OCI-LY3 (cell line): ENCODE results near the gene SIGLEC5.

Experiments
- H2AFZ ChIP-seq: fragments of 200-600, 300-600 bp; shearing (Covaris generic); 2 replicates; pipeline ENCODE4 v1.6.0; 2014; ENCODE audit warnings: antibody characterized with exemption, low read depth, low read length
- H3K27ac ChIP-seq: fragments of 200-600, 300-600 bp; sonication (generic); 2 replicates; pipeline ENCODE4 v1.5.1; 2014; ENCODE audit warnings: mild to moderate bottlenecking, low read length, moderate library complexity, mixed read lengths
- H3K27me3 ChIP-seq: fragments of 200-600, 300-600 bp; sonication (generic); 2 replicates; pipeline ENCODE4 v1.6.1; 2014; ENCODE audit warnings: low read depth, low read length, mixed read lengths
- H3K36me3 ChIP-seq: fragments of 200-600, 300-600 bp; sonication (generic); replicated peaks from 2 replicates; pipeline ENCODE3; 2014; ENCODE audit warnings: low read depth, low read length, mixed read lengths
- H3K4me1 ChIP-seq: fragments of 300-600, 200-600 bp; sonication (generic); 2 replicates; pipeline ENCODE4 v1.6.1; 2014; ENCODE audit warnings: low read length, mixed read lengths
- H3K4me2 ChIP-seq: fragments of 200-600, 300-600 bp; sonication (generic); 2 replicates; pipeline ENCODE4 v1.6.1; 2014; ENCODE audit warnings: low read length, mixed read lengths
- H3K4me3 ChIP-seq: fragments of 300-600, 200-600 bp; sonication (generic); 2 replicates; pipeline ENCODE4 v1.5.1; 2014; ENCODE audit warnings: antibody characterized with exemption, mild to moderate bottlenecking, low read length, moderate library complexity
- H3K79me2 ChIP-seq: fragments of 300-600, 200-600 bp; shearing (Covaris generic); 2 replicates; pipeline ENCODE4 v1.6.1; 2014; ENCODE audit warnings: mild to moderate bottlenecking, low read length, mixed read lengths
- H3K9ac ChIP-seq: fragments of 300-600, 200-600 bp; shearing (Covaris generic); 2 replicates; pipeline ENCODE4 v1.6.0; 2014; ENCODE audit warnings: mild to moderate bottlenecking, low read length, moderate library complexity
- H3K9me3 ChIP-seq: fragments of 200-600, 300-600 bp; shearing (Covaris generic); 2 replicates; pipeline ENCODE4 v1.6.1; 2014; ENCODE audit warnings: low read length, mixed read lengths; ENCODE audit not compliant: insufficient read depth
- H4K20me1 ChIP-seq: fragments of 200-600, 300-600 bp; sonication (generic); 2 replicates; pipeline ENCODE4 v1.6.1; 2016; ENCODE audit warnings: low read length, mixed read lengths; ENCODE audit not compliant: insufficient read depth
- CTCF ChIP-seq: fragments of 200-600, 300-600 bp; sonication (generic); IDR thresholded peaks from 2 replicates; pipeline ENCODE4 v1.5.1; 2014; ENCODE audit warnings: antibody characterized with exemption, low read length, low read depth
- EZH2phosphoT487 ChIP-seq: fragments of 200-600 bp; shearing (Covaris generic); IDR thresholded peaks from 2 replicates; pipeline ENCODE4 v1.6.1; 2018; ENCODE audit warnings: antibody characterized with exemption, mixed run types, low read depth

The SIGLEC5 gene

GRCh38 chr19:51598159-51598915 lies 31.9 kb downstream of the SIGLEC5 start:
- H3K36me3 ChIP-seq = no peaks in the 10 kb centered on the region
- TF ChIP-seq EZH2phosphoT487 = no peak
- H3K9me3 ChIP-seq = no peaks in the 10 kb centered on the region
- no peaks in the 10 kb centered on the region for H4K20me1 ChIP-seq
- H3K4me3 ChIP-seq = no peak overlapping the region
- H3K4me2 ChIP-seq = no peak overlapping the region
- no peaks in the 10 kb centered on the region for H3K79me2 ChIP-seq
- no peak overlapping the region for H3K27ac ChIP-seq
- no peak overlapping the region for H2AFZ ChIP-seq
- no peak overlapping the region for H3K9ac ChIP-seq
- H3K27me3 ChIP-seq = no peaks in the 10 kb centered on the region
- peaks cover 27% of the 10 kb centered on the region for H3K4me1 ChIP-seq

DNA sequence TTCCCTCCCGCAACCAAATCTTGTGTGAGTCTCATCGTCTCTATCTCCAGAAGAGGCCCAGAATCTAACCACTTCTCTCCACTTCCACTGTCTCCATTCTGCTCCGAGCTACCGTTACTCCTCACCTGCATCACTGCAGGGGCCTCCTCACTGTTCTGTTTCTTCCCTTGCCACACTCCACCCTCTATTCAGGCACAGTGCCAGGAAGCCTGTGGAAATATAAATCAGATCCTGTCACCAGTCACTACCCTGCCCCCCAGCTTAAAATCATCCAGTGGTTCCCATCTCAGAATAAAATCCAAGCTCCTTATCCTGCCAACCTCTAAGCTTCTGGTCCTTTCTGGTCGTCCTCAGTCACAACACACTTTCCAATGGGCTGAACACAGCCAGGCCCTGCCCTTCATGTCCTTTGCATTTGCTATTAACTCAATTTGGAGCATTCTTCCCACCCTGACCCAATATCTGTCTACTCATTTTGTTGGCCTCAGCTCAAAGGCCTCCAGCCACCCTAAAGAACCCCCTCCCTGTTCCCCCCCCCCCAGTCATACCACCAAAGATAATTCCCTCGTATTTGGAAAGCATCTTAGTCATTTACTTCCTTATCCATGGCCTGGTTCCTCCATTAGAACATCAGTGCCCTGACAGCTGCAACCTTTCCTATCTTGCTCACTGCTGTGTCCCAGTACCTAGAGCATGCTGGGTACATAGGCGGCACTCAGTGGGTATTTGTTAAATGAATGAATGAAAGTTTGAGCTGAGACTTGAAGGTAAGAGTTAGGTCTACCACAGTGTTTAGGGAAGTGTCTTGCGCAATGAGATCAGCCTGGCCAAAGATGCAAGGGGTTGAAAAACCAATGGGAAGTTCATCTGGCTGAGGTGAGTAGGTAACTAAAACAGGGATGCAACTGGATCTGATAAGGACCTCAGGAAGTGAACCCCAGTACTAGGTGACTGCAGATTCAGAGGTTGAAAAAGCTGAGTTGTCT lies 34.7 kb downstream of the SIGLEC5 start:
- Histone ChIP-seq H2AFZ (no peak overlapping the region), H4K20me1 (no peaks in the 10 kb centered on the region), H3K4me3 (peak overlapping the region; percentile 85)

DNA sequence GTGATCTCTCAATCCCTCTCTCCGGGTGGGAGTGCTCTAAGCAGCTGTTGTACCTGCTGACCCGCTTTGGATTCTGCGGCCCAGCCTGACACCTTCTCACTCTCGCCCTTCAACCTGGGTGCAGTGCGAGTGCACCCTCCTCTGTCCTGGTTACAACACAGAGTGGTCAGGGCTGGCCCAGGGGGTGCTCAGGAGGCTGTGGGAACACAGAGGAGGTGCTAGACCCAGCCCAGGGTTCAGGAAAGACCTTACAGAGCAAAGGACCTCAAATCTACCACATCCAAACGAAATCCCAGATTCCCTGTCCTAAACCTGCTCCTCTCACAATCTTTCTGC lies 35.5 kb downstream of the SIGLEC5 start:
- TF ChIP-seq EZH2phosphoT487 (no peak), CTCF (no peak)

More for the DNA sequence above, 34.7 kb downstream of the SIGLEC5 start:
- H3K79me2 ChIP-seq = no peaks in the 10 kb centered on the region
- TF ChIP-seq EZH2phosphoT487 (no peak), CTCF (no peak)
- H3K36me3 ChIP-seq = no peaks in the 10 kb centered on the region
- H3K9ac ChIP-seq = no peak overlapping the region
- no peaks in the 10 kb centered on the region for H3K27me3 ChIP-seq
- H3K9me3 ChIP-seq = no peaks in the 10 kb centered on the region
- peaks cover 18% of the 10 kb centered on the region for H3K4me1 ChIP-seq
- no peak overlapping the region for H3K27ac ChIP-seq
- peak overlapping the region; percentile 90 for H3K4me2 ChIP-seq

GRCh38 chr19:51593969-51594773 lies 36.0 kb downstream of the SIGLEC5 start:
- H3K4me2 ChIP-seq = peak overlapping the region; percentile 90
- peak overlapping the region; percentile 83 for H2AFZ ChIP-seq
- H3K27ac ChIP-seq = peak overlapping the region; percentile 34
- no peaks in the 10 kb centered on the region for H3K79me2 ChIP-seq
- H3K4me1 ChIP-seq = peaks cover 12% of the 10 kb centered on the region
- no peaks in the 10 kb centered on the region for H3K9me3 ChIP-seq
- H3K4me3 ChIP-seq = peak overlapping the region; percentile 85
- H3K9ac ChIP-seq = peak overlapping the region; percentile 76
- H3K27me3 ChIP-seq = no peaks in the 10 kb centered on the region
- TF ChIP-seq CTCF = no peak
- no peak for TF ChIP-seq EZH2phosphoT487
- H4K20me1 ChIP-seq = no peaks in the 10 kb centered on the region
- H3K36me3 ChIP-seq = peaks cover 4% of the 10 kb centered on the region

More for the DNA sequence above, 35.5 kb downstream of the SIGLEC5 start:
- Histone ChIP-seq H3K9me3 (no peaks in the 10 kb centered on the region), H3K79me2 (no peaks in the 10 kb centered on the region), H3K36me3 (no peaks in the 10 kb centered on the region), H3K4me3 (peak overlapping the region; percentile 85), H2AFZ (peak overlapping the region; percentile 83), H3K27ac (peak overlapping the region; percentile 34), H3K4me1 (peaks cover 16% of the 10 kb centered on the region), H3K4me2 (peak overlapping the region; percentile 90), H3K9ac (peak overlapping the region; percentile 76), H4K20me1 (no peaks in the 10 kb centered on the region), H3K27me3 (no peaks in the 10 kb centered on the region)
